HTERT RPE-1 (cell line): ENCODE data around the gene PCNT.
"Not testable (repeated sequence)": the region's sequence is repeated elsewhere in the genome, so short reads cannot be mapped to it uniquely, and the experiment has no call there.

Source experiments
- in situ Hi-C: fragments of 300-500 bp; cut with MboI; formaldehyde crosslinking; loops from 4 replicates; pipeline ENCODE4 v1.14.3; 2020; ENCODE audit warnings: low sequenced_read_pairs

PCNT gene

GRCh38 chr21:46442938-46443337, 119.0 kb downstream of the PCNT start:
- in situ Hi-C loops, result no loop called here

GRCh38 chr21:46443910-46444309, 120.0 kb downstream of the PCNT start:
- in situ Hi-C loops, result no loop called here

- in situ Hi-C loops, result no loop called here
These were observed 124.2 kb downstream of the PCNT start for GRCh38 chr21:46448108-46448507.

- in situ Hi-C loops, result not testable (repeated sequence)
These were observed 124.9 kb downstream of the PCNT start for GRCh38 chr21:46448855-46449254.

GRCh38 chr21:46452710-46453109, 128.8 kb downstream of the PCNT start:
- in situ Hi-C loops, result no loop called here

- in situ Hi-C loops, result no loop called here
These were observed 130.2 kb downstream of the PCNT start for GRCh38 chr21:46454142-46454541.

GRCh38 chr21:46454634-46455390, 130.9 kb downstream of the PCNT start:
- in situ Hi-C loops, result no loop called here

GRCh38 chr21:46455575-46456385, 131.8 kb downstream of the PCNT start:
- in situ Hi-C loops, result no loop called here

- in situ Hi-C loops, result no loop called here
These were observed 132.8 kb downstream of the PCNT start for GRCh38 chr21:46456750-46457149.

- in situ Hi-C loops, result no loop called here
These were observed 133.9 kb downstream of the PCNT start for GRCh38 chr21:46457801-46458314.

- in situ Hi-C loops, result no loop called here
These were observed 134.5 kb downstream of the PCNT start, which contains the start of gene DIP2A for GRCh38 chr21:46458315-46459023. DIP2A (plus strand) TSS chr21:46458891; CDS start chr21:46459132, 241 bp downstream.

- in situ Hi-C loops, result no loop called here
These were observed 135.0 kb downstream of the PCNT start for GRCh38 chr21:46459024-46459355.

GRCh38 chr21:46459356-46460112, 135.6 kb downstream of the PCNT start:
- in situ Hi-C loops, result no loop called here

GRCh38 chr21:46461909-46462308, 138.0 kb downstream of the PCNT start:
- in situ Hi-C loops, result no loop called here

GRCh38 chr21:46465153-46465552, 141.2 kb downstream of the PCNT start:
- in situ Hi-C loops, result not testable (repeated sequence)

GRCh38 chr21:46465651-46466050, 141.7 kb downstream of the PCNT start:
- in situ Hi-C loops, result no loop called here

GRCh38 chr21:46468108-46468774, 144.3 kb downstream of the PCNT start:
- in situ Hi-C loops, result no loop called here

- in situ Hi-C loops, result no loop called here
These were observed 145.3 kb downstream of the PCNT start for GRCh38 chr21:46469275-46469674.

- in situ Hi-C loops, result no loop called here
These were observed 147.6 kb downstream of the PCNT start for GRCh38 chr21:46471514-46471913.

- in situ Hi-C loops, result no loop called here
These were observed 148.3 kb downstream of the PCNT start for GRCh38 chr21:46472246-46472645.
